Thoracic aorta (tissue), 2 donors: Measurements from ENCODE around the gene CNNM3. TPM values are rescaled to one million over a fixed set of nuclear protein-coding genes. Genes with fewer than 3 reads are reported as not detected.

Experiments
- ATAC-seq: fragments of 150-250 bp; one replicate; pipeline ENCODE4 v1.8.0; 2017; ENCODE audit warnings: low read depth; ENCODE audit not compliant: insufficient number of reproducible peaks, low FRiP score
- DNase-seq: peaks from one replicate; pipeline ENCODE4 v3.0.0-alpha.2; 2020; ENCODE audit warnings: low spot score
- H3K27ac ChIP-seq, 2 donors: fragments of 200-600 bp; sonication (generic); 1 replicate in 1 of 2; 2 replicates in 1 of 2; pipeline ENCODE4 v1.5.1; 2016; ENCODE audit warnings: mild to moderate bottlenecking in 2 of 2, moderate library complexity in 2 of 2
- H3K27me3 ChIP-seq: fragments of 200-600 bp; sonication (generic); replicated peaks from 2 replicates; pipeline ENCODE4 v1.6.0; 2016; ENCODE audit warnings: mild to moderate bottlenecking; ENCODE audit not compliant: insufficient read depth
- H3K36me3 ChIP-seq: fragments of 200-600 bp; sonication (generic); one replicate; pipeline ENCODE4 v1.5.1; 2016
- H3K4me1 ChIP-seq, 2 donors: fragments of 200-600 bp; sonication (generic); 1 replicate in 1 of 2; 2 replicates in 1 of 2; pipeline versions ENCODE4 v1.5.1 to v1.6.0; 2016; ENCODE audit warnings: low read depth in 2 of 2, mild to moderate bottlenecking in 1 of 2; ENCODE audit not compliant: control insufficient read depth in 1 of 2
- H3K4me3 ChIP-seq: fragments of 200-600 bp; sonication (generic); 2 replicates; pipeline ENCODE4 v1.5.1; 2016; ENCODE audit warnings: mild to moderate bottlenecking
- H3K9me3 ChIP-seq: fragments of 200-600 bp; sonication (generic); 2 replicates; pipeline ENCODE4 v1.5.1; 2016
- total RNA-seq, 2 donors: library from RNA; depleted of rRNA; stranded (reverse); fragments of >200 nt; gene quantifications; one replicate each; pipeline versions ENCODE4 v1.1.0 to v1.2.3, GENCODE V29; 2016
- TF ChIP-seq, protein P1 (sequence below): fragments of 200-600 bp; sonication (generic); IDR thresholded peaks from one replicate; pipeline ENCODE4 v1.5.1; 2019; ENCODE audit warnings: antibody characterized with exemption

Gene CNNM3
- total RNA-seq, 2 donors from 2014 or later, result 11.5 to 14.3 TPM

DNA sequence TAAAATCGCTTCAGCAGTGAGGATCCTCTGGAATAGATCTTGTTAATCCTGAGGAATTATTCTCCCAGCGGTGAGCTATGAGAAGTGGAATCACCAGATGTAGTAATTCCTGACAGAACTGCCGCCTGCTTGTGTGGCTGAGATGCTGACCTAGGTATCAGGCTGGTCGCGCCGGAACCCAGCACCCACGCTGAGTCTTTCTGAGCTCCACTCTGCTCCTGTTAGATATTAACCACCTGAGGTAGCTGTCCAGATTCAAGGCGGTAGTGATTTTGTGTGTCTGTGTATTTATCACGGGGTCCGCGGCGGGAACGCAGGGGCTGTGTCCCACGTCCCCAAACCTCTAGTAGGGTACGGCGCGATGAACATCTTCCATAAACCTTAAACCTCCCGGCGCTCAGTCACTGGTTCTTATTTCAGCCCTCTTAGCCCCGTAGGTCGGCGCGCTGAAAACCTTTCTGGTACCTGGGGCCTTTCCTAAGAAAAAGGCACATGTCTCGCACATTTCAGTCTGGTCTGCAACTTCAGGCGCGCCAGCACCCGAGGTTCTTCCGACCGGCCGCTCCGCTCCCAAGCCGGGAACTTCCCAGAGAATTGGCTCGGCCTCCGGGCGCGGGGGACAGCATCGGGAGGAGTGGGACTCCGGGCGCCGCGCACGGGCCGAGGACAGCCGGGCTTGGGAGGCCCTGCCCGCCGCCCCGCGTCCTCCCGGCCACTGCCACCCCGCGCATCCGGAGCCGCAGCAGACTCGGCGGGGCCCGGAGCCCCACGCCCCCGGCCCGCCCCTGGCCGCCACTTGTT, 542 bp upstream of the CNNM3 start:
- Histone ChIP-seq H3K4me1 (peaks cover 25 to 51% of the 10 kb centered on the region in 2 donors), H3K9me3 (no peaks in the 10 kb centered on the region), H3K36me3 (no peaks in the 10 kb centered on the region), H3K27ac (peak overlapping the region; percentile 68 to 77), H3K27me3 (no peaks in the 10 kb centered on the region), H3K4me3 (peak overlapping the region; percentile 83)
- DNase-seq (no peak), ATAC-seq (no peak)
- TF ChIP-seq, protein P1, sequence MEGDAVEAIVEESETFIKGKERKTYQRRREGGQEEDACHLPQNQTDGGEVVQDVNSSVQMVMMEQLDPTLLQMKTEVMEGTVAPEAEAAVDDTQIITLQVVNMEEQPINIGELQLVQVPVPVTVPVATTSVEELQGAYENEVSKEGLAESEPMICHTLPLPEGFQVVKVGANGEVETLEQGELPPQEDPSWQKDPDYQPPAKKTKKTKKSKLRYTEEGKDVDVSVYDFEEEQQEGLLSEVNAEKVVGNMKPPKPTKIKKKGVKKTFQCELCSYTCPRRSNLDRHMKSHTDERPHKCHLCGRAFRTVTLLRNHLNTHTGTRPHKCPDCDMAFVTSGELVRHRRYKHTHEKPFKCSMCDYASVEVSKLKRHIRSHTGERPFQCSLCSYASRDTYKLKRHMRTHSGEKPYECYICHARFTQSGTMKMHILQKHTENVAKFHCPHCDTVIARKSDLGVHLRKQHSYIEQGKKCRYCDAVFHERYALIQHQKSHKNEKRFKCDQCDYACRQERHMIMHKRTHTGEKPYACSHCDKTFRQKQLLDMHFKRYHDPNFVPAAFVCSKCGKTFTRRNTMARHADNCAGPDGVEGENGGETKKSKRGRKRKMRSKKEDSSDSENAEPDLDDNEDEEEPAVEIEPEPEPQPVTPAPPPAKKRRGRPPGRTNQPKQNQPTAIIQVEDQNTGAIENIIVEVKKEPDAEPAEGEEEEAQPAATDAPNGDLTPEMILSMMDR, result no peak

- Histone ChIP-seq H3K4me3 (peak overlapping the region; percentile 63), H3K27me3 (no peaks in the 10 kb centered on the region), H3K9me3 (no peaks in the 10 kb centered on the region), H3K36me3 (no peaks in the 10 kb centered on the region), H3K27ac (no peak overlapping the region), H3K4me1 (peaks cover 28 to 51% of the 10 kb centered on the region in 2 donors)
- TF ChIP-seq, protein P1, result no peak
- DNase-seq, result no peak
- no peak for ATAC-seq
Measured at GRCh38 chr2:96816836-96817702, 1.0 kb downstream of the CNNM3 start.

GRCh38 chr2:96817882-96818281, 1.8 kb downstream of the CNNM3 start:
- no peaks in the 10 kb centered on the region for H3K27me3 ChIP-seq
- H3K9me3 ChIP-seq, result no peaks in the 10 kb centered on the region
- DNase-seq, result no peak
- no peak for ATAC-seq
- no peak overlapping the region for H3K27ac ChIP-seq
- no peaks in the 10 kb centered on the region for H3K36me3 ChIP-seq
- peak overlapping the region; percentile 63 for H3K4me3 ChIP-seq
- TF ChIP-seq, protein P1, result no peak
- peaks cover 28 to 48% of the 10 kb centered on the region in 2 donors for H3K4me1 ChIP-seq

- Histone ChIP-seq H3K4me1 (peaks cover 28 to 50% of the 10 kb centered on the region in 2 donors), H3K27me3 (no peaks in the 10 kb centered on the region), H3K36me3 (no peaks in the 10 kb centered on the region), H3K27ac (no peak overlapping the region), H3K4me3 (peak overlapping the region; percentile 29), H3K9me3 (no peaks in the 10 kb centered on the region)
- DNase-seq, result no peak
- no peak for ATAC-seq
- TF ChIP-seq, protein P1, result no peak
Measured at GRCh38 chr2:96819128-96819875, 3.2 kb downstream of the CNNM3 start.
